HG03342 (cell line): ENCODE results near the gene HOXB5.

ENCODE experiments used
- ATAC-seq: cut with Tn5 transposase; IDR thresholded peaks from one replicate; pipeline ENCODE4 v1.9.1; 2021; ENCODE audit warnings: mild to moderate bottlenecking, moderate library complexity; ENCODE audit not compliant: unreplicated experiment

HOXB5 gene

DNA sequence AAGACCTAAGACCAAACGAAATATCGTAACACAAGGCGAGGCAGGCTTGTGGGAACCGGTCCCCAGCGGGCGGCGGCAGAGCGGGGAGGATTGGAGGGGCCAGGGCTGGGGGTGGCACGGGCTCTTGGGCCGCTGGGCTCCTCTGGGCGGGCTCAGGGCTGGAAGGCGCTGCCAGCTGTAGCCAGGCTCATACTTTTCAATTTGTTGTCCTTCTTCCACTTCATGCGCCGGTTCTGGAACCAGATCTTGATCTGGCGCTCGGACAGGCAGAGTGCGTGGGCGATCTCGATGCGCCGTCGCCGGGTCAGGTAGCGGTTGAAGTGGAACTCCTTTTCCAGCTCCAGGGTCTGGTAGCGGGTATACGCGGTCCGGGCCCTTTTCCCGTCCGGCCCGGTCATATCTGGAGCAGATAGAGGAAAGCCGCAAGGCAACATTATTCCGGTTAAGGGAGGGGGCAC, 1.5 kb downstream of the HOXB5 start:
- ATAC-seq, result no peak

DNA sequence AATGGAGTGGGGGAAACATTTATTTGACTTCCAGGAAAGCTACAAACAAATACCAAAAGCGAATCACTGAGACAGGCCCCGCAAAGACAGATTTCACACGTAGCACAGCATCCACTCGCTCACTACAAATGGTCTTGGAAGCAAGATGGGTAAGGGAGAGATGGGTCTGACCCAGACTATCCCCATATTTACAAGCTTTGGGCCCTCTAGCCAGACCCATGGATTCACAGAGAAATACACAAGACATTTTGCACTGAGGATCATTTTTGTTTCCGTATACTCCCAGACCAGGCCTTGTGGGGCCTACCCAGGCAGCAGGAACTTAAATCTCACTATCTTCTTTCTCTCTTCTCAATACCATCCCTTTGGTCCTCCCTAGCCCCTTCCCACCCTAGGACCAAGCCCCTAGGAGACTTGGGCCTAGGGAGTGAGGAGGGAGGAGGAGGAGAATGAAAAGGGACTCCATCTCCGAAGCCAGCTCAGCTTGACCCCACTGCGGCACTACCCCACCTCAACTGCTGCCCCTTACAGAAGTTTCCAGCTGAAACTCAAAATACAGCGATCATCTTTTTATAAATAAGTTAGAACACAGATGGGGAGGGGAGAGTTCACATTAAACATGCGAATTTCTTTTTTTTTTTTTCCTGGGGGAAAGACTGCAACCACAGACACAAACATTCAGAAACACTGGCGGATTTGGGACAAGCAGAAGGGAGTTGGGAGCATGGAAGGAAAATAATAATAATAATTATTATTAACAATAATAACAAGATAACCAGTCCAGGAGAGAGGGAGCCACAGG, 2.1 kb downstream of the HOXB5 start:
- no peak for ATAC-seq

DNA sequence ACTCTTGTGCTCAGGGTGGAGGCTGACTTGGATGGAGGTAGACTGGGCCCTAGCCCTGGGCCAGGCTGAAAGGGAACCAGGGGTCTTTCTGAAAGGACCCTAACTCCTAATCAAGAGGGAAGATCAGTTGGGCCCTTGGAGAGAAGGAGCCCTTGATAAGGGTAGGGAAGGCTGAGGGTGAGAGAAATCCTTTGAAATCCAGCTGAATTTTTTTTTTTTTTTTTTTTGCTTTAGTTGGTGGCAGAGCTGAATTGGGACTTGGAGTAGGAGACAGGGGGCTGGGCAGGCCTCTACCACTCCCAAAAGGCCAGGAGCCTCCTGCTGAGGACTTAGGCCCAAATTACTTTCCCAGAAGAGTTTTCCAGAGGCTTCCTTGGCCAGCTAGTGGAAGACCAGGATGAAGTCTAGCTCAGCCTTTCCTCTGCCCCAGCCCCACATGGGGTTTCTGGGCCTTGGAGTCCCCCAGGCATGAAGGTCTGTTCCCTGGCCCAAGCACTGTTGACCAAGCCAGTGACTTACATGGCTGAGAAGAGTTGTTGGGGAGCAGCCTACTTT, 2.9 kb downstream of the HOXB5 start:
- ATAC-seq, result no peak

DNA sequence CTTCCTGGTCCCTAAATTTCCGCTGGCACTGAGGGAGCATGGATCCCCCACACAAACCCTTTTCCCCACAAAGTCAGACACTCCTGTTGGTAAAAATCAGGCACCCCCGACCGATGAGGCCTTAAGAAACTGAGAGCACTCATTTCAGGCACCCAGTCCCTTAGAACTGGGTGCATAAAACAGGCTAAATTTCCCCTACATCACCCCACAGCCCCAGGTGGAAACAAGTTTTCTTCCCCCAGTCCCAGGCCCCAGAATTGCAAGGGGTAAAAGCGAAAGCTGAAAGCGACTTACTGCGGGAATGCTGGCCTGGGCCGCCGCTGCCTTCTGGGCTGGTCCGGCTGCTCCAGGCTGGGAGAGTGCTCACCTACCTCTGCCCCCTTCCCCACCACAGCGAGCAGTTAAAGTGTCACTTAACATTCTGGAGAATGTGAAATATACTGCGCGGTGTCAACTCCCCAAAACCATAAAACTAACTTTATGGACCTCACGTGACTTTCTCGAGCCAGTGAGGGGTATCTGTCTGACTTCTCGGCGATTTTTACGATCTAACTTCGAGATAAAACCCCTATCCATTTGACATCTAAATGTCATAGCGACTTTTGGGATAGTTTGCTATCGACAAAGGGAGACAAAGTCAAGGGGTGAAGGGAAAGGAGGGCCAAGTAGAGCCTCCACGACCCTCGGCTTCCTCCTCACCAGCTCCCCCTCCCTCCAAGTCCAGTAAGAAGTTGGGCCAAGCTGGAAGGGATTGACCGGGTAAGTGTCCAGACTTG, 3.6 kb downstream of the HOXB5 start, which contains the start of gene HOXB3:
HOXB3 (minus strand) TSS at position 411 of the 776 bp plus-strand sequence. CDS start 37,767 bp downstream, outside the sequence.
- ATAC-seq, result no peak

DNA sequence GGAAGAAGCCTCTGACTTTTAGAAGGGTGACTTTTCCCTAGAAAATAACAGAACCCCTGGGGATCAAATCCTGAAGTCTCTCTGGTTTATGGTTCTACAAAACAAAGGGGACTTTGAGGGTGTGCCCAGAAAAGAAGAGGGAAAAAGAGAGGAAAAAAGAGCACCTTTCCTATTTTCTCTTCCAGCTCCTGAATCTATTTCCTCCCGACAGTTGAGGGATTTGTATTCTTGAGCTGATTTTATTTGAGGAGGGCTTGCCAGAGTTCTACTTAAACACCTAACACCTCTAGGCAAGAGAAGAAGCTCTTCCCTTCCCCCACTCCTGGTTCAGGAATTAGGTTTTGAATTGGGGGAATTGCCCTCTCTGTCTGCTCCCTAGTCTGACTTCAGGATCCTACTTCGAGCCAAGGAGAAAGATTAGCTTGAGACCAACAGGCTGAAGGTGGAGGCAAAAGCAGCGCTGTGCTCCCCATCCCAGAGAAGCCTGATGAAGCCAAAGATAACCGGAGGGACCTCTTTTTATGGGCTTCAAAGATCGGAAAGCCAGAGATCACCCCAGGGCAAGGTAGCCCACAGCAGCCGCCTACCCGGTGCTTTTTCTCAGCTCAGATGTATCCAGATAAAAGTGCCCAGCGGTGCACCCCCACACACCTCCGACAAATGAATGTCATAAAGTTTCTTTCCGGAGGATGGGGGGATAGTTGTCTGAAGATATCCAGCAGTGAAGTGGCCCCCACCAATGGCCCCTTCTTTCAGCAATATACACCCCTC, 4.3 kb downstream of the HOXB5 start:
- no peak for ATAC-seq

DNA sequence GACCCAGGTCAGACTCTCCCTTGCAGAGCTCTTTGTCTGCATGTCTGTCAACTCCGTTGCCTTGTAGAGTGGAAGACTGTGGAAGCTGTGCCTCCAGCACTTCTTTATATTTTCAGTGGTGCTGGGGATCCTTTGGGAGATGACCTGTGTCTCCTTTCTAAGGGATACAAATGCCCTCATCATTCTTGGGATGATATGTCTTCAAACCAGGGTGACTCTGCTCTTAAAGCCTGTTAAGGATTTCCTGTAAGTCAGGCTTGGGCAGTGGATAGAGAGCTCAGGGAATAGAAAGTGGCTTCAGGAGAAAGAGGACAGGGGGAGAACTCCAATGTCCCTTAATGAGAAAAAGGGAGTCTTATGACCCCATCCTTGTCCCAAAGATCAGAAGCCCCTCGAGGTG, 5.1 kb downstream of the HOXB5 start:
- ATAC-seq, result no peak

DNA sequence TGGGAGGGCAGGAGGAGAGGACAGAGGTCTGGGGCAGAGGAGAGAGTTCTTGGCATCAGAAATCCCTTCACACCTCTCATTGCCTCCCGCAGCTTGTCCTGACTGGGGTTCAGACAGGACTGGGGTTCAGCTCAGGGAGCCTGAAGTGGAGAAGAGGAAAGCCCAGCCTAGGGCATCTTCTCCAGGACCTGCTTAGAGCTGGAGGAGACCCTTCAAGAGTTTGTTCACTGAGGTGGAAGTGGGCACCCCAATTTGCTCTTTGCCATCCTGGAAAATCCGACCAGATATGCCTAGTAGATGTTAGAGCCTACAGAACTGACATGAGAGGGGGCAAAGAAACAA, 5.5 kb downstream of the HOXB5 start:
- no peak for ATAC-seq

DNA sequence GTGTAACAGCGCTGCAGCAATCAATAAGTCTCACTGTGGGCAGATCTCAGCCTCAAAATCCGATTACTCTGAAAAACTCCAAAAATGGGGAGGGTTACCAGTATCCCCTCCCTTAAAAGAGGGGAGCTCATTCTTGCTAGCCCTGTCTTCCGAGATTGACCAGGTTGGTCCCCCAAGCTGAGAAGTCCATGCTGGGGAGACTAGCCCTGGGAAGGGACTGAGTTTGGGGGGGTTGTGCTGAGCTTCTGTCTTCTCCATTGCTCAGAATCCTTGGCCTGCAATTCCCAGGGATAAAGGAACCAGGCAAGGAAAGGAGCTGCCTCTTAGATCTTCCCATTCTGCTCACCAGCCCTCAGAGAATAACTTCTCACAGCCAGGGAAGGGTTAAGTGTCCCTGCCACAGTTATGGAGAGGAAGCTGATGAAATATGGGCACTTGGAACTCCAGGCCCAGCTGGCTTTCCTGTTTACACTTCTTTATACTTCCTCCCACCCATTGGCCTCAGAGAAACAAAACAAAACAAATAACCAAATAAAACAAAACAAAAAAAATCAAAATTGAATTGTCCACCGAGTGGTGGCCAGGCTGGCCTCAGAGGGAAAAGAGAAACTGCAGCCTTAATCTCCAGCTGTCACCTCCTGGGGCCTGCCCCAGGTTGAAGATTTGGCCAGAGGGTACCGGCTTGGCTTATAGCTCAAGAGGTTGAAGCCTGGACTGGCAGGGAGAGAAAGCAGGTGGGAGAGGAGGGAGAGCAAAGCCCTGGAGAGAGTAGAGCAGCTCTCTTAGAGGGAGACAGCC, 6.1 kb downstream of the HOXB5 start:
- no peak for ATAC-seq

DNA sequence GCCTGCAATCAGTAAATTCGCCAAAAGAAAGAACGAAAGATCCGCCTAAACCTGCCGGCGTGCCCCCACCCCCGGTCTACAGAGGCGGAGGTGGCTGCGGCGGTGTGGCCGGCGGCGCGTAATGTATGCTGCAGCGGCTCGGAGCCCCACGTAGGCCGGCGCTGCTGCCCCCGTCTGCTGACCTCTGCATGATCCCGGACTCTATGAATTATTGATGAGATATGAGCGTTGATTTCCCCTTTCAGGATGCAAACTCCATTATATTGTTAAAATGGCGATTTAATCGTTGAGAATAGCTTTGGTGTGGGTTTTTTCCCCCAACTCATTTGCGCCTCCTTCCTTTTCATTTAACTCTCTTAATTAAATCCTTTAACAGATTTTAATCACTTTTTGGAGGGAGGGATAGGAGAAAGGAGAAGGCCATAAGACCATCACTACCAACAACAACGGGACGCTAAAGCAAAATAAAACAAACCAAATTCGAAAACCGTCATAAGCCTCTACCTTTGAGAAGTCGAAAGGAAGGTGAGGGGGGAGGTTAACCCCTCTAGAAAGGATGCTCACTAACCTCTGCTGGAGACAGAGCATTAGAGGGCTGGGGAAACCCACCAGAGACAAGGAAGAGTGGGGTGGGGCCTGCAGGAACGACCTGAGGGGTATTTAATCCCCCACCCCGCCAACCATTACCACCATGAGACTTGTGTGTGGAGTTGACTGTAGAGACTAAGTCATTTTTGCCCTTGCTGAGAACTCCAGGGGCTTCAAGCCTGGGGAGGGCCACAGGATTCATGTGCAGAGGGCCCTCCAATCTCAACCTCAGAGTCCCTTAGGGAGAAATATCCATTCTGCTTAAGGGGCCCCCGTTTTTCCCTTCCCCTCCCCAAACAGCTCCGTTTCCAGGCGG, 7.0 kb downstream of the HOXB5 start:
- ATAC-seq, result no peak

DNA sequence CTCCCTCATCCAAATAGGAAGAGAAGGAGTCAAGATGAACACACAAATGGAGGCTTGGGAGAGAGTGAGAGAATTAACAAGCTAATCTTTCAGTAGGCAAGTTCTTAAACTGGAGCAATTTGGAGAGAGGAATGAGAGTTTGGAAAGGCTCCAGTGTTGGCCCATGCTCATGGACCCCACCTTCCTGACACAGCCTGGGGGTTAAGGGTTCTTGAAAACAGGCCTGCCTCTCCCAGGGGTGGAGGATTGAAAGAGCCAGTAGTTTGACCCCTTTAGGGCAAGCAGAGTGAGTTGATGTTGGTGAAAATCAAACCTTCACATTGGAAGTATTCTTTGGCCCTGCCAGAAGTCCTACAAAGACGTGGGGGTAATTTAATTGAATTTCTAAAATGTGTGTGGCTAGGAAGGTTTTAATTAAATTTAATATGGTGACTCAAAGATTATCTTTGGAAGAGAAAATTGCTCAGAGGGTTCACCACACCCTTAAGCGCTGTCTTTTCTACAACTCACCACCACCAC, 9.3 kb downstream of the HOXB5 start:
- ATAC-seq, result no peak

DNA sequence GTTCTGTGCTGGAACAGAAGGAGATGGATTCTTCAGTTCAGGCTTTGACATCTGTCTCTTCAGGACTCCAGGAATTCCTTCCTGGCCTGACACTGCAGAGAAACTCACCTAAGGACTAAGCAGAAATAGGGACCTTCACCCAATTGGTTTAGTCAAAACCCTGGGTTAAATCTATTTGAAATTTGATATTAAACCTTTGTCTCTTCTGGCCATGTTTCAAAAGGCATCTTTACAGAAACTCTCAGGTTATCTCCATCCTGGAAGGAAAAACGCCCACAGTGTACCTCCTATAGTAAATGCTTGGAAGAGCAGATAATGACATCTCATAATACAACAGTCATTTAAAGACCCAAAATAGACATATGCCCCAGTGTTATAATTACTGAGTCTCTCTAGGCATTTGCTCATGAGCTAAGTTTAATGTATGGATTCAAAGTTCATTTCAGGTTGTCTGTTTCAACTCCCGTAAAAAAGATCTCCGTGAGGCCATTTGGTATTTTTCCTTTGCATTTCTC, 9.8 kb downstream of the HOXB5 start:
- ATAC-seq, result no peak

DNA sequence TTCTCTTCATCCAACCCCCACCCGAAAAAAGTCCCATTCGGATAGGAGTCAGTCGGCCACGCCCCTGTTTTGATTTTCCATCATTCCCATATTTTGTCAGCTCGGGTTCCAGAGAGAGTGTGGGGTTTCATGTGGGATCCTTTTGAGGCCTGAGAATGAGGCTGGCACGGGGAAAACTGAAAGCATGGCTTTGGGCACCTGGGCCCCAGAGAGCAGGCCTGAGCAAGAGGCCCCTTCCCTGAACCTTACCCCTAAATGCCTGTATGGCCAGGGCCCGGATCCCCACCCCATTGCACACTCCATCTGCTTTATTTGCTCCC, 10.9 kb downstream of the HOXB5 start:
- no peak for ATAC-seq

DNA sequence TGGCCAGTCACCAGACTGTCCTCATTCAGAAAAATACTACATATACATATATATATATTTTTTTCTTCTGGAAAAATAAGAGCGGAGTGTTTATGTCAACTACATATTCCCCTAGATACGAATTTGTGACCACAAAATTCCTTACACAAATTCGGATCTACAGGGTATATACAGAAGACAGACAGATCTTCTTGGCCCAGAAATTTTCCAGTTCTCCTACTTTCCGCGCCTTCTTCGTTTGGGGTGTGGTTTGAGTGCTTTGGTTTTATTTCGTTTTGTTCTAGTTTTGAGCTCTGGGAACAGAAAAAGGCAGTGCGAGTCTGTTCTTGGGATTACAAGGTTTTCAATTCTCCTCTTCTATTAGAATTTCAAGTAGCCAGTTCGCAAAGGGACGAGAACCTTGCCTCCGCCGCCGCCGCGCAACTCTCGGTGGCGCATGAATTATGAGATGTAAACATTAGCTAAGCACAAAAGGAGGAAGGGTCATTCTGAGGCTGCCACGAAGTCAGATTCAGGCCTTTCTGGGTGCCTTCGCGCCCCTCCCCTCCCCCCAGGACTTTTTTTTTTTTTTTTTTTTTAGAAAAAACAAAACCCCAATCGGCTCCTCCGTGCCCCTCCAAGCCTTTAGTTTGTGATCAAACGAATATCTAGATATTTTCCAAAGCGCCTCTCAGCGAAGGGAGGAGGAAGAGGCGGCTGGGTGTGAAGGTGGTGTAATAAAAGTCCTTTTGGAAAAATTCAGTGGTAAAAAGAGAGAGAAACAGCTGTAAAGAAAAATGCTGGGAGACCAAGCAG, 13.6 kb downstream of the HOXB5 start:
- no peak for ATAC-seq

DNA sequence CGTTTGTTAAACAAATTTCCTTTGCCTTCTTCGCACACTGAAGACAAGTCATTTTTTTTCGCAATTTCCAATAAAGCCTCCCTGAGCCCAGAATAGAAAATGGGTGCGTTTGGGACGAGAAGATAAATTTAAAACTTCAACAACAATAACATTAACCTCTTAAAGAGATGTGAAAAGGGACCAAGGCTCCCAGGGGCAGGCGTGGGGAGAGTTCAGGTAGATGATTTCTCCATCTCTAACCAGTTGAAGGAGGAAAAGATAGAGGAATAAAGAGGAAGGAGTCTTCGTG, 14.2 kb downstream of the HOXB5 start:
- no peak for ATAC-seq

DNA sequence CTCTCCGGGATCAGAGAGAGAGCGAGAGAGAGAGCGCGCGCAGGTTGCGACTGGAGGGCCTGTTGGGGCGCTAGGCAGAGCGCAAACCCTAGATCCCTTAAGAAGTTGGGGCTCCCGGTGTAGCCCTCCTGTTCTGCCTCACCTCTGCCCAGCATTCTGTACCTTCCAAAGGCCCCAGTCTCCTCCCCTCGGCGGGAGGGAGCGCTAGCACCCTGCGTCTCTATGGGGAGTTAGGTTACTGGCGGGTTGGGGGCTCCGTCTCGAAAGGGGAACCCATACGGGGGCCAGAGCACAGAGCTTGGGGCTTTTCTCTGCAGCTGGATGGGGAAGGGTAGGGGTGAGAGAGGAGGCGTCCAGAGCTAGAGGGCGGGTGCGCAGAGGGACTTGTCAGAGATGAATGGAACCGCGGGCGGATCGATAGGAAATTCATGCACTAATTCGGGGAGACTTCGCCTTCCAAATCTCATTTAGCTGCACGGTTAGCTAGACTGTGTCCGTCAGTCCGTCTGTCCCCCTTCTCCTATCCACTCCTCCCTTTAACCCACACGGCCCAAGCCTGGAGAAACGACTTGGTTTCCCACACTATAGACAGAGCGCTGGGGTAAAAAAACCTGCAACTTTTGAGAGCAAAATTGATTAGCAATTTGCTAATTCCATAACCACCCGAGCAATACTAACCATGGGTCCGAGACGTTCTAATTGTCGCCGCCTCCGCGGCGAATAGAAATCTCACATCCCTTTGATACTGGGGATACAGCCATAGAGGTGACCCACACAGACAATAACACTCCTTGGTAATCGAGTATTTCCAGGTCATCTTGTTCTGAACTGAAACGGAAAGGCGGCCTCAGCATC, 14.7 kb downstream of the HOXB5 start:
- ATAC-seq, result no peak

DNA sequence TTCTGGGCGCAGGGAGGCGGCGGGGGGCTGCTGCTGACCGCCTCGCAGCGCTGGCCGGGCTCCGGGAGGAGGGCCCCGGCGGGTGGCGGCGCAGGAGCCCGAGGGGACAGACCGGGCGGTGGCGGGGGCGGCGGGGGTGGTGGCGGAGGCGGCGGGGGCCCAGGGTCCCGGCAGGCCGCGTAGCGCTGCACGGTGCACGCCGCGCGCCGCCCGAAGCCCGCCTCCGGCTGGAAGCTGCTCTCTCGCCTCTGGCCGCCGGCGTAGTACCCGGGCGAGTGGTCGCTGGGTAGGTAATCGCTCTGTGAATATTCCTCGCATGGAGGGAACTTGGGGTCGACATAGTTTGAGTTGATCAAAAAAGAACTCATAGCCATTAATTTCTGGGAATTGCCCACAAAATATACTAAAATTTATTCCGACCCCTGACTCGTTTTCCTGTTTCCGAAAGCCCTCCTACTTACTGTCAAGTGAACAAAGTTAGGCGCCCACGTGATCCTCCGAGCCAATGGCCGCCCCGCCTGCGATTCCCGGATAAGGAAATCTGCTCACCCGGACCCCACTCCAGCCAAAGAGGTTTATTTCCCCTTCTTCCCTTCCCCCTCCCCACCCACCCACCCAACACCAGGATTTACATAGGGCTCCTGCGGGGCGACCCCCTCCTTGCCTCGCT, 15.5 kb downstream of the HOXB5 start, which contains the start of gene HOXB4:
HOXB4 (minus strand) TSS at position 405 of the 670 bp plus-strand sequence; CDS start at position 374, 31 bp downstream.
- ATAC-seq, result no peak
